ENCODE measurements around the gene AUNIP. TPM values are rescaled to one million over a fixed set of nuclear protein-coding genes. Genes with fewer than 3 reads are reported as not detected.

AUNIP gene
- total RNA-seq, 4 donors from 2014 or later: 0.68 TPM; not detected in 3

DNA sequence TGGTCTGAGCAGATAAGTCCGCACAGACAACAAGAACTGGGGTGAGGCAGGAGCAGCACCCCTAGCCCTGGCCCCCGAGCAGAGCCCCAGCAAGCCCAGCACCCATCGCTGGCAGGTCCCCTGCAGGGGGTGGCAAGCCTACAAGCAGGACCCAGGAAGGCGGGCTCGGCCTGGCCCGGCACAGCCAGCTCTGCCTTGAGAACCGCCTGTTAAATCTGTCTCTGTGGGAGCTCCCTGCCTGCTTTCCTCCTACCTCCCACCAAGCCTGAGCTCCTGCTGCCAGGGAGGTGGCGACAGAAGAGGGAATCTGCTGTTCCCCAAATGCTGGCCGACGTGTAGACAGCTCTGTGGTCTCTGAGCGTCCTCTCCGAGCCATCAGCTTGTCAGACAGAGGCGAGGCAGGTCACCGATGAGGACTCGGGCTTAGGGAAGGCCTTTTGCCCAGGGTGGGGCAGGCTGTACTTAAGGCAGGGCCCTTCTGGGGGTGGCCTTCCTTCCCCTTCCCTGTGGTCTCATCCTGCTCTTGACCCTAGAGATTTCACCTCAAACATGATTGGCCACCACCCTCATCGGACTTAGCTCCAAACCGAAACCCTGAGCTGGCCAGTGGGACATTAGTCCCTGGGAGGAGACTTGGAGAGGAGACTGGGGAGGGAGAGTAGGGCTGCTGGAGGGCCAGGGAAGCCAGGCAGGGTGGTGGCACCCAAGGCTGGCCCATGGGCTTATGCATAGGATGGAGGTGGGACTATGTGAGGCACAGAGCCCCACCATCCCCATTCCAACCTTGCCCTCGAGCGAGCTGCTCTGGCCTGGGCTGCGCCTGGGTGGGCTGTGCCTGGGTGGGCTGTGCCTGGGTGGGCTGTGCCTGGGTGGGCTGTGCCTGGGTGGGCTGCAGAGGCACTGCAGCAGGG is 51.5 kb downstream of the AUNIP start:
- TF ChIP-seq CTCF (IDR thresholded peaks at IDR 0.05) (no peak), POLR2A (IDR thresholded peaks at IDR 0.05) (no peak)

DNA sequence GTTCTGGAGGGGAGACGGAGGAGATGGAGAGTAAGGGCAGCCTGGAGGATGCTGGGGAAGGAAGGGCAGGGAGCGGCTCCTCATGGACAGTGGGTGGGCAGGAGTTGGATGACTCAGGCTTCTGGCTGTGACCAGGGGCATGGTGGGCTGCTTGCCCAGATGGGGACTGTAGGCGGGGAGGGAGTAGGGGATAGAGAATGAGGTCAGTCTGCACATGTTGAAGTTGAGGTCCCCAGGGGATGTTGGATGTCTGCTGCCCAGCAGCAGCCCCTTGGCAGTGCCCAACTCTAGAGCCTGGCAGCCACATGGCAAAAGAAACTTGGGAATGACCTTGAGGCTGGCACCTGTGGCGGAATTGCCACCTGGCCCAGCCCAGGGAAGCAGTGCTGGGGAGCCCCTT is 52.8 kb downstream of the AUNIP start:
- H3K4me3 ChIP-seq (ENCODE audit: low read depth, poor library complexity, severe bottlenecking): no peak overlapping the region
- 60 to 71% methylated on average over 4 of the region's 4 CpGs for WGBS, 2 donors
- intact Hi-C loops (cut with DNase I; ENCODE audit: low total_unique reads): loop anchor here (10.0 kb wide), 1 partner anchor 572 kb away; the partner anchor contains the start of gene SYF2
- DNase-seq (ENCODE audit: low spot score in 2 of 2): no peak
- TF ChIP-seq POLR2A (IDR thresholded peaks at IDR 0.05) (no peak), CTCF (IDR thresholded peaks at IDR 0.05) (no peak)

More for the DNA sequence above, 51.5 kb downstream of the AUNIP start:
- intact Hi-C loops (cut with DNase I; ENCODE audit: low total_unique reads): loop anchor here (10.0 kb wide), 1 partner anchor 573 kb away; the partner anchor contains the start of gene SYF2
- no peak for DNase-seq (ENCODE audit: low spot score in 2 of 2)
- 84 to 89% methylated on average over 16 to 19 of the region's 20 CpGs for WGBS, 2 donors
- H3K4me3 ChIP-seq (ENCODE audit: low read depth, poor library complexity, severe bottlenecking): no peak overlapping the region

- intact Hi-C loops (cut with DNase I; ENCODE audit: low total_unique reads): loop anchor here (10.0 kb wide), 1 partner anchor 571 kb away; the partner anchor contains the start of gene SYF2
- no peak for DNase-seq (ENCODE audit: low spot score in 2 of 2)
These were observed 53.4 kb downstream of the AUNIP start for GRCh38 chr1:25805863-25806225.

GRCh38 chr1:25804964-25805862 is 54.0 kb downstream of the AUNIP start:
- 82 to 84% methylated on average over 10 to 15 of the region's 15 CpGs for WGBS, 2 donors
- TF ChIP-seq POLR2A (IDR thresholded peaks at IDR 0.05) (no peak), CTCF (IDR thresholded peaks at IDR 0.05) (no peak)
- no peak for DNase-seq (ENCODE audit: low spot score in 2 of 2)
- no peak overlapping the region for H3K4me3 ChIP-seq (ENCODE audit: low read depth, poor library complexity, severe bottlenecking)
- intact Hi-C loops (cut with DNase I; ENCODE audit: low total_unique reads): loop anchor here (10.0 kb wide), 1 partner anchor 570 kb away; the partner anchor contains the start of gene SYF2

More at GRCh38 chr1:25805863-25806225, 53.4 kb downstream of the AUNIP start:
- no peak overlapping the region for H3K4me3 ChIP-seq (ENCODE audit: low read depth, poor library complexity, severe bottlenecking)
- 17 to 35% methylated on average over 3 of the region's 3 CpGs for WGBS, 2 donors
- no peak for TF ChIP-seq POLR2A (IDR thresholded peaks at IDR 0.05)
- no peak for TF ChIP-seq CTCF (IDR thresholded peaks at IDR 0.05)

DNA sequence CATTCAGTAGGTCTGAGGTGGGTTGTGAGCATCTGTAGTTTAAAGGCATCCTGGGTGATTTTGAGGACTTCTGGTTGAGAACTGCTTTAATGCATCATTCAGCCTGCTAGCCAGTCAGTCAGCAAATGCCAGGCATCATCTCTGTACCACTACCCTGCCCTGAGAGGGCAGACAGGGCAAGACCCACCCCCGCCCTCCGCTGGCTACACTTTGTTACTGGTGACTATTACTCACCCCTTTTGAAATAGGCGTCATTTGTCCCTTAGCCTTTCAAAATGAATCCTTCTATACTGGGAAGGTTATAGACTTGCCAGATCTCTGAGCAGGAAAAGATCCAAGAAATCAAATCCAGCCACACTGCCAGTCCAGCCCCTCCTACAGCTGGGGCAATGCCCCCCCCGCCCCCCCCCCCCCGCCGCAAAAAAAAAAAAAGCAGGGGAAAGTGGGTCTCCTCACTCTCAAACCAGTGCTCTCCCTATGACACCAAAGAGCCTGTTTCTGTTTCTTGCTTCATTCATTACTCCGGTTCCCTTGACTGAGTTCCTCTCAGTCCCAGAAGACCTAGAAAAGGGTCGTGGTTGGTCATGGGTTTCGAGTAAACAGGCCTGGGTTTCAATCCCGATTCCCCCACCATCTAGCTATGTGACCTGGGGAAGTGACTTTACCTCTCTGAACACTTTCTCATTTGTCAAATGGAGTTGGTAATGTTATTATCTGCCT is 54.9 kb downstream of the AUNIP start:
- no peak for DNase-seq (ENCODE audit: low spot score in 2 of 2)
- intact Hi-C loops (cut with DNase I; ENCODE audit: low total_unique reads): loop anchor here (10.0 kb wide), 1 partner anchor 570 kb away; the partner anchor contains the start of gene SYF2
- TF ChIP-seq CTCF (IDR thresholded peaks at IDR 0.05) (no peak), POLR2A (IDR thresholded peaks at IDR 0.05) (no peak)

More for the DNA sequence above, 54.9 kb downstream of the AUNIP start:
- WGBS, 2 donors: 68 to 71% methylated on average over 10 of the region's 10 CpGs
- H3K4me3 ChIP-seq (ENCODE audit: low read depth, poor library complexity, severe bottlenecking): no peak overlapping the region

Measured in lower leg skin (tissue), 4 donors.